NOMO-1 treated with DMSO at 0.1 percent for 48 hours (cell line): ENCODE data around the gene HLA-DRB1.
A peak's percentile ranks its signal among the peaks of the same experiment; 100 is the strongest.
"Not testable (repeated sequence)": the region's sequence is repeated elsewhere in the genome, so short reads cannot be mapped to it uniquely, and the experiment has no call there.

ENCODE experiments used
- DNase-seq: peaks from one replicate; lab custom pipeline; 2025; ENCODE audit not compliant: unreplicated experiment; lab: John Stamatoyannopoulos, UW

The HLA-DRB1 gene

DNA sequence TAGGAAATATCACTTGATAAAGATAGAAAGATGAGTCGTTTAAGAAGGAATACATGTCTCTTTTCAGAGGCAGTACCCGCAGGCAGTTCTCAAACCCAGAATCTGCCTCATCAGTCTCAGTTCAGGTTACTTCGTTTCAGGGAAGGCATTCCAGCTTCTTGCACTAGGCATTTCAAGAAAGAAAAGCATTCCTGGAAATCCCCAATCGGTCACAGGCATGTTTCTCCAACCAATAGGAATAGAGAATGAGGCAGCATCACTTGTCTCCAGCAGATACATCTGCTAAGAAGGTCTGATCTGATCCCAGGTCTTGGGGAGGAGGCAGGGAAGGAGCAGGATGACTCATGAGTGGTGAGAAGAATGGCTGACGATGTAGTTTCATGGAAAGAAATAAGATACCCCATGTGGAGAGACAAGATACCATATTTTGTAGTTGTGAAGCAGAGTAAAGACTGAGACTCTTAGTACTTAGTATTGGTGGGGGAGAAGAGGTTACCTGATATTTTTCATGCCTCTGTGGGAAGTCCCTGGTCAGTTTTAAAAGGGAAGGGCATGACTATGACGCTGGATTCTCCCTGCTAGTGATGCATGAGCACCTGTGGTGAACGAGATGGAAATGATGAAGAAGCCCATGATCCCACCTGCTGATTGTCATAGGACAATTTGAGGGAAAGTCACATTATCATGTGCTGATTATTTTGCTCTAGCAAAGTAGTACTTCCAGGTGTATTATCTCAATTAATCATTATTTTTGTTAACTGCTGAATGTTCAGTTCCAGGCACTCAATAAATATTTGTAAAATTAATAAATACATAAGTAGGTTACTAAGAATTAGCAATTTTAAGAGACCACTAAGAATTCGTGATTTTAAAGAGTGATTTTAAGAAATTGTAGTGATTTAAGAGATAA is 20.3 kb upstream of the HLA-DRB1 start:
- peak; percentile 96 for DNase-seq

DNA sequence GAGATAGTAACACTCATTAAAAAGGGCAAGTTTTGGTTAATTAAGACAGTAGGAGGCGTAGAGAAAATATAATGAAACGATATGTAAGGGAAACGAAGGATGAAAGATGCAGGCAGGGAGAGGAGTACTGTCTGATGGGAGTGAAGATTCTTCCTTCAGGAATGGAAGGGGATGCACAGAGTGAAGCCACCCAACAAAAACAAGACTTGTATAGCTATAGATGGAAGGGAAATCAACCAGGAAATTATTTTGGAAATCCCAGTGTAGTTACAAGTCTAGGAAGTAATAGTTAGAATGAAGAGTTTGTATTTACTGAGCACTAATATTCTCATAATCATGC is 19.7 kb upstream of the HLA-DRB1 start:
- DNase-seq, result no peak

DNA sequence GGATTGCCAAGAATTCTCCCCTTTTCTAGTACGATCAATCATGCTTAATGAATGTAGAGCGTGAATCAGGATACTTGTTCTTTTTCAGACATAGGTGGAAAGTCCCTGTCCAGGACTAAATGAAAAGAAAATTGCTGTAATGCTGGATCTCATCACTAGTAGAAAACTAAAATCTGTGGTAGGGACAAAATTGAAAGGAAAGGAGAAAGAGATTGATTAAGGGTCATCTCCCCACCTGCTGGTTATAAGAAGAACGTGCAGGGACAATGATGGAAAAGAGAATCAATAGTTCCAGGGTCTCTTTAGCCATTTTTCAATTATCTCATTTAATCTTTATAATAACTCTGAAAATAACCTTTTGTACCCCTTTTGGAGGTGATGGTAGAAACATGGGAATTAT is 18.7 kb upstream of the HLA-DRB1 start:
- DNase-seq, result no peak

DNA sequence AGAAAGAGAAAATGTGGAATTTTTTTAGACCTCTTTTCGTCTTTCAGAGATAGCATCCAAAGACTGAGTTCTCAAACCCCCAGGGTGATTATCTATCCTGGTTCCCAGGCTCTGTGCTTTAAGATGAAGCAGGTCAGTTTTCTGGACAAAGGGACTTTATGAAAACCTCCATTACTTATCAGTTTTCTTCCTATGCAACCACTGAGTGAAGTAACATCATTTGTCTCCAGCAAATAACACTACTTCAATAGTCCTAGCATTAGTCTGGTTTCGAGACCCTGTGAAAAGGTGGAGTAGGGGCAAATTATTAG is 18.3 kb upstream of the HLA-DRB1 start:
- no peak for DNase-seq

GRCh38 chr6:32607263-32607987 is 17.8 kb upstream of the HLA-DRB1 start:
- no peak for DNase-seq

DNA sequence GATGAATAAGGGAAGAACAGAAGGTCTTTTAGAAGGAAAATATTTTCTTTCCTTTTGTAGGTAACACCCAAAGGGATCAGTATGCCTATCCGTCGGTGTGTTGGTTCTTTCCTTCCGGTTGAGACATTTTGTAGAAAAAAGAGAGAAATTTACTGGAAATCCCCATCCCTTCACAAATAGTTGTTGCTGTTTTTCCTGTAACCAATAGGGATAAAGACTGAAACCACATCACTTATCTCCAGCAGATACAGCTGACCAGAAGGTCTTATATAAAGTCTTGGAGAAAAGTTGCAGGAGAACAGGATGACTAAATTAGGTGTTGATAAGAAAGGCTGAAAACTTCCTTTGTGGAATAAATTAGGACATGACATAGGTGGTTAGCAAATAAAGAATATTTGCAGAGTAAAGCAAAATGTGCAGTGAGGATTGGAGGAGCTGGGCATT is 14.8 kb upstream of the HLA-DRB1 start:
- peak; percentile 50 for DNase-seq

GRCh38 chr6:32603888-32604287 is 14.2 kb upstream of the HLA-DRB1 start:
- peak; percentile 46 for DNase-seq

DNA sequence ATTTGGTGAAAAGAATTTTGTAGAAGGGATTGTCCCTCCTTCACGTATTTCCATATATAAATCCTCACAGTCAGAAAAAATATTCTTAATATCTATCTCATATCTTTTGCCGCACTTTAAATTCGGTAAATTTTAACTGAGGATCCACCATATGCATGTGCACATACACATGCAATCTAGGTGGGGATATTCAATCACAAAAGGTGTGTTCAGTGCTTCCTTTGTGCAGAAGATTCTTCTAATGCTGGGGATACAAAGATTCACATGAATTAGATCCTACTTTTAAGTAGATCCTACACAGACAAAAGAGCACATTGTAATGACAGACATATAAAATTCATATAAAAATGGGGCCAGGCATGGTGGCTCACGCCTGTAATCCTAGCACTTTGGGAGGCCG is 13.6 kb upstream of the HLA-DRB1 start:
- DNase-seq, result no peak

DNA sequence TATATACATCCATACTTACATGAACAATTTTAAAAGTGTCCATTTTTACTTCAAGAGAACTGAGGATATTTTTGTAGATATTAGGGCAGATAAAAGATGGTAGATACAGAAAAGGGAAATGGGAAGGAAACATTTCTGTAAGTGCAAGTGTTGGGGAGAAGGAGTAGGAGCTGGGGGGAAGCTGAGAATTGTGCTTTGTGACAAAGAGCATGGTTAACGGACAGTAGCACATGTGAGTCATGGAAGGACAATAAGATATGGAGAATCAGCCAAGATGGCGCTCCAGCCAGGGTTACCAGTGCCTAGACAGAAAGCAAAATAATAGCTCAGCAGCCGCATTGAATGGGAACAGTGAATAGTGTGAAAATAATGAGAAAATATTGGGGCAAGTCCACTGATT is 12.7 kb upstream of the HLA-DRB1 start:
- no peak for DNase-seq

- no peak for DNase-seq
Measured at GRCh38 chr6:32597024-32597423, 7.4 kb upstream of the HLA-DRB1 start.

GRCh38 chr6:32590713-32591112 is 1.1 kb upstream of the HLA-DRB1 start:
- DNase-seq, result not testable (repeated sequence)

DNA sequence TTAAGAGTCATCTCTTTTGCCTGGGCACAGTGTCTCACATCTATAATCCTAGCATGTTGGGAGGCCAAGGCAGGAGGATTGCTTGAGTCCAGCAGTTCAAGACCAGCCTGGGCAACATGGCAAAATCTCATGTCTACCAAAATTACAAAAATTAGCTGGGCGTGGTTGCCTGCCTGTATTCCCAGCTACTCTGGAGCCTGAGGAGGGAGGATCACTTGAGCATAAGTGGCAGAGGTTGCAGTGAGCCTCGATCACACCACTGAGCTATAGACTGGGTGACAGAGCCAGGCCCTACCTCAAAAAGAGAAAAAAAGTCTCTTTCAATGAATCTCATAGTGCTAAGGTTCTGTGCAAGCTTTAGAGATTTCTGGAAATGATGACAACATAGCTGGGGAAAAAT is 1.5 kb downstream of the HLA-DRB1 start:
- no peak for DNase-seq

DNA sequence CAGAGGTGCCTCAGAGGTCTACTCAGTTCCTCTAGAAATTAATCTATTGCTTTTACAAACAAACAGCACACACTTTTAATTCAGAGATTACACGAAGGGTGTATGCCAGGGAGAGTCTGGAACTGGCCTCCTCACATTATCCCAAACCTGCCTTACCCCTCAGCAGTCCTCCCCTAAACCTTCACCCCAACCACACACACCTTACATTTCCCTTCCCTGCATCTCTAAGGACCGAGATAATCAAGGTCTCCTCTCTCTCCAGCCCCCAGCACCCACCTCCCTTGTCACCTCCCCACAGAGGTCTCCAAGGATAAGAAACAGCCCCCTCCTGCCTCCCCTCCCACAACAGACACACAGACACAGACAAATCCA is 6.1 kb downstream of the HLA-DRB1 start:
- no peak for DNase-seq

DNA sequence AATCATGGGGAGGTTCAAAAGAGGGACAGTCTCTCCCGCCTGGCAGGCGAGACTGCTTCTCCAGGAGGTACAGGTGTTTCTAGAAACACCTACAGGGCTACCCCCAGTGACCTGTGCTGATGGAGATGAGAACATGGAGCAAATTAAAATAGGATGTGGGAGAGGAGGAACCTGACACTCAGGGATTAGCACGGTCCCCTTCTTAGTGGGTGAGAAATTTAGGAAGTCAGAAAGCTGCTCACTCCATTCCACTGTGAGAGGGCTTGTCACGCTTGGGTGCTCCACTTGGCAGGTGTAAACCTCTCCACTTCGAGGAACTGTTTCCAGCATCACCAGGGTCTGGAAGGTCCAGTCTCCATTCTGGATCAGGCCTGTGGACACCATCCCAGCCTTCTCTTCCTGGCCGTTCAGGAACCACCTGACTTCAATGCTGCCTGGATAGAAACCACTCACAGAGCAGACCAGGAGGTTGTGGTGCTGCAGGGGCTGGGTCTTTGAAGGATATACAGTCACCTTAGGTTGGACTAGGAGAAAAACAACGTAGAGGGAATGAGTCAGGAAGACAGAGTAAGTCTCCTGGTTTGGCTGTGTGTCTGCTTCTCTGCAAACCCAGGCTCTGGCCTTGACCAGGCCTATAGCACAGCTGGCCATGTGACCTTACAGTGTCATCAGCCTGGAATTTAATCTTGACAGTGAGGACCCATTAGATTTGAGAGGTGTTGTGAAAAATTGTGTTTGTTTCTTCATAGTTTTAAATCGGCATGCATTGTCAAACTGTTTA is 8.1 kb downstream of the HLA-DRB1 start:
- DNase-seq, result no peak

DNA sequence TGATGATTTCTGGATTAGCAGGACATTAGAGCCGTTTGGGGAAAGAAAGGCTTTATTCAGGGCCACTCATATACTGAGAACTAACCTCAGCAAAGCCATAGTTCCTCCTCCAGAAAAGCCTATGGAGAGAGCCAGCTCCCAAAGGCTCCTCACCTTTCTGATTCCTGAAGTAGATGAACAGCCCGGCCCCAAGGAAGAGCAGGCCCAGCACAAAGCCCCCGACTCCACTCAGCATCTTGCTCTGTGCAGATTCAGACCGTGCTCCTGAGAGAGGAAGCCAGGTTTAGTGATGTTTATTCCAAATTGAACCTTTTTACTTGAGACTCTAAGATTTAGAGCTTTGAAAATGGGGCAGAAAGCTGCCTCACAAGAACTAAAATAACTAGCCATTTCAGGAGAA is 9.1 kb downstream of the HLA-DRB1 start:
- DNase-seq, result no peak

- DNase-seq, result no peak
Measured at GRCh38 chr6:32578962-32579361, 10.7 kb downstream of the HLA-DRB1 start.

- DNase-seq, result not testable (repeated sequence)
Measured at GRCh38 chr6:32577493-32577892, 12.2 kb downstream of the HLA-DRB1 start.

DNA sequence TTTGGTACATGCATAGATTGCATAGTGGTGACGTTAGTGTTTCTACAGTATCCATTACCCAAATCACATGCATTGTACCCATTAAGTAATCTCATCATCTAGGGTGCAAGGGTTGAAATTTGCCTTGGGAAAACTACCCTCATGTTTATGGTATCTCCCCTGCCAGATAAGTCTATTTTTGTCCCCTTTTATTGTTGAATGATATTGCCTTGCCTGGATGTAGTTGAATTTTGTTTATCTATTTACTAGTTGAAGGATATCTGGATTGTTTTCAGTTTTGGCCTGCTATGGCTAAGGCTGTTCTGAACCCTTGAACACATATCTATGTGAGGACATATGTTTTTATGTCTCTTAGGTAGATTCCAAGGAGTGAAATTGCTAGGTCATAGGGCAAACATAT is 13.4 kb downstream of the HLA-DRB1 start:
- DNase-seq, result no peak

- no peak for DNase-seq
Measured at GRCh38 chr6:32570363-32570905, 19.2 kb downstream of the HLA-DRB1 start.

- DNase-seq, result no peak
Measured at GRCh38 chr6:32568561-32568960, 21.1 kb downstream of the HLA-DRB1 start.

GRCh38 chr6:32566957-32567356 is 22.7 kb downstream of the HLA-DRB1 start:
- DNase-seq, result no peak

DNA sequence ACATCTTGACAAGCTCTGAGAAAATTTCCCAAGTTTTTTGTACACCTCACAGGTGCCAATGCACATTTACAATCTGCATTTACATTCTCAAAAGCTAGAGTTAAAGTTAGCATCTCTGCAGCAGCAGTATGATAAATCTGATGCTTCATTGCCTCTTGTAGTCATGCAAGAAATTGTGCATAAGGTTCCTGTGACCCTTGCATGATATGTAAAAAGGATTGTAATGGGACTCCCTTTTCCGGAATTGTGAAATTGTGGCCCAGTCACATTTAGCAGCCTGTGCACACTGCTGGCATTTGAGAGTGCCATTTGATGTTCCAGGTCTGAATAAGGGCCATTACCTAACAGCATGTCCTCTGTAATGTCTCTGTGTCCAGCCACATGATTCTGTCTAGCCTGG is 24.1 kb downstream of the HLA-DRB1 start:
- no peak for DNase-seq
